GM12891 (cell line): ENCODE data around the gene SLC13A5.

Source experiments
- PAX5 ChIP-seq: IDR thresholded peaks from 2 replicates; pipeline ENCODE4 v1.6.1; 2011; ENCODE audit warnings: low read length, moderate library complexity, mild to moderate bottlenecking; ENCODE audit not compliant: insufficient read depth, severe bottlenecking
- POLR2A ChIP-seq: IDR thresholded peaks from 2 replicates; pipeline ENCODE4 v1.6.1; 2011; ENCODE audit warnings: low read depth, low read length, control low read depth
- POLR2AphosphoS5 ChIP-seq: IDR thresholded peaks from 2 replicates; pipeline ENCODE4 v1.6.1; 2011; ENCODE audit warnings: low read depth, low read length, control low read depth
- TAF1 ChIP-seq: IDR thresholded peaks from 2 replicates; pipeline ENCODE4 v1.6.1; 2011; ENCODE audit warnings: low read depth, low read length, control low read depth

DNA sequence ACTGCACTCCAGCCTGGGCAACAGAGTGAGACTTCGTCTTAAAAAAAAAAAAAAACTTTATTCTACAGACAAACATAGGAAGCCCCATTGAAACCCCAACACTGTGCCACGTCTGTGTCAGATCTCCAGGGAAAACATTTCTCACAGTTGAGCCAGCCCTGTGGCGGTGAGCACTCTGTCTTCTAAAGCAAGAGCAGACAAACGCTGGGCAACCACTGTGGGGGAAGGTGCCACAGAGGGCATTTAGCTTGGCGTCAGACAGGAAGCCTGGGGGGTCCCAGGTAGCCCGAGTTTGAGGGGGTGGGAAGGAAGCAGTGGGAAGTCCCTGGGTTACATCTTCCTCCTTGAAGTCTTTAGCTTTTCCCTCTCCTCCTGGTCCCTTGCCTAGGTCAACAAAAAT lies 45.7 kb downstream of the SLC13A5 start:
- TF ChIP-seq POLR2A (no peak), POLR2AphosphoS5 (no peak), TAF1 (no peak), PAX5 (no peak)
